Measurements from ENCODE around the gene LSG1. TPM values are rescaled to one million over a fixed set of nuclear protein-coding genes. Genes with fewer than 3 reads are reported as not detected.

LSG1 gene
- total RNA-seq, 1 donor from 2014 or later: 48.9 TPM

DNA sequence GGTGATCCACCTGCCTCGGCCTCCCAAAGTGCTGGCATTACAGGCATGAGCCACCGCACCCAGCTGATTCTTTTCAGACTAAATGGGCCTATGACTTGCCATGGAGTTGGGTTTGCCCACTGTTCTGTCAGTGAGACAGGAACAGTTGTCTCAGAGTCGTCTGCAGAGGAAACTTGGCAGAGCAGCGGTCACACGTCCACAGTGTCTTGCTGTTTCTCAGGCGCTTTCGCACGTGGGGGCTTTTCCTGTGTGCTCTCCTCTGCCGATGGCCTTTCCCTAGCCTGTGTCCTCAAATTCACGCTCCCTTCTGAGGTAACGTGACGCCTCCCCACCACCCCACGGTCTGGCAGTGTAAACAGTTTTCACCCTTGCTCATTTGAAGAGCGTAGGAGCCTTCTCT, 50.0 kb downstream of the LSG1 start:
- H3K36me3 Mint-ChIP-seq: peaks cover 12% of the 10 kb centered on the region
- TF ChIP-seq, protein P1, sequence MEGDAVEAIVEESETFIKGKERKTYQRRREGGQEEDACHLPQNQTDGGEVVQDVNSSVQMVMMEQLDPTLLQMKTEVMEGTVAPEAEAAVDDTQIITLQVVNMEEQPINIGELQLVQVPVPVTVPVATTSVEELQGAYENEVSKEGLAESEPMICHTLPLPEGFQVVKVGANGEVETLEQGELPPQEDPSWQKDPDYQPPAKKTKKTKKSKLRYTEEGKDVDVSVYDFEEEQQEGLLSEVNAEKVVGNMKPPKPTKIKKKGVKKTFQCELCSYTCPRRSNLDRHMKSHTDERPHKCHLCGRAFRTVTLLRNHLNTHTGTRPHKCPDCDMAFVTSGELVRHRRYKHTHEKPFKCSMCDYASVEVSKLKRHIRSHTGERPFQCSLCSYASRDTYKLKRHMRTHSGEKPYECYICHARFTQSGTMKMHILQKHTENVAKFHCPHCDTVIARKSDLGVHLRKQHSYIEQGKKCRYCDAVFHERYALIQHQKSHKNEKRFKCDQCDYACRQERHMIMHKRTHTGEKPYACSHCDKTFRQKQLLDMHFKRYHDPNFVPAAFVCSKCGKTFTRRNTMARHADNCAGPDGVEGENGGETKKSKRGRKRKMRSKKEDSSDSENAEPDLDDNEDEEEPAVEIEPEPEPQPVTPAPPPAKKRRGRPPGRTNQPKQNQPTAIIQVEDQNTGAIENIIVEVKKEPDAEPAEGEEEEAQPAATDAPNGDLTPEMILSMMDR (IDR thresholded peaks at IDR 0.05; ENCODE audit: unreplicated experiment): no peak
- peaks cover 2% of the 10 kb centered on the region for H3K4me1 Mint-ChIP-seq
- H3K4me3 Mint-ChIP-seq: no peak overlapping the region
- no peaks in the 10 kb centered on the region for H3K9me3 Mint-ChIP-seq
- H3K27me3 Mint-ChIP-seq (ENCODE audit: low read depth): no peaks in the 10 kb centered on the region
- no peak for DNase-seq (ENCODE audit: low spot score in 2 of 2, unreplicated experiment in 2 of 2)
- no peak overlapping the region for H3K27ac Mint-ChIP-seq

DNA sequence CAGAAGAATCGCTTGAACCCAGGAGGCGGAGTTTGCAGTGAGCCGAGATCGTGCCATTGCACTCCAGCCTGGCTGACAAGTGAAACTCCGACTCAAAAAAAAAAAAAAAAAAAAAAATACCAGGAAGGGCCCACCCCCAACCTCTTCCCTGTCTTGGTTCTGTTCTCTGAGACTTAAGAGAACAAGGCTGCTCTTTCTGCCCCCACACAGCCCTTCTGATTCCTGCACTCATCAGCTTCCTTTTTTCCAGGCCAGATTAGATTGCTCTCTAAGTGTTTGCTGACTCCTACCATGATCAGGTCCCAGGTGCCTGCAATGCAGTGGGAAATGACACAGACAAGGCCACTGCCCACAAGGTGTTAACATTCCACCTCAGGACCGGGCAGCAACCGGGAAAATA, 51.8 kb downstream of the LSG1 start:
- TF ChIP-seq, protein P1 (IDR thresholded peaks at IDR 0.05; ENCODE audit: unreplicated experiment): no peak
- H3K4me3 Mint-ChIP-seq: no peak overlapping the region
- H3K4me1 Mint-ChIP-seq: peaks cover 2% of the 10 kb centered on the region
- peaks cover 13% of the 10 kb centered on the region for H3K36me3 Mint-ChIP-seq
- H3K9me3 Mint-ChIP-seq: no peaks in the 10 kb centered on the region
- H3K27ac Mint-ChIP-seq: no peak overlapping the region
- DNase-seq (ENCODE audit: low spot score in 2 of 2, unreplicated experiment in 2 of 2): no peak
- H3K27me3 Mint-ChIP-seq (ENCODE audit: low read depth): no peaks in the 10 kb centered on the region

DNA sequence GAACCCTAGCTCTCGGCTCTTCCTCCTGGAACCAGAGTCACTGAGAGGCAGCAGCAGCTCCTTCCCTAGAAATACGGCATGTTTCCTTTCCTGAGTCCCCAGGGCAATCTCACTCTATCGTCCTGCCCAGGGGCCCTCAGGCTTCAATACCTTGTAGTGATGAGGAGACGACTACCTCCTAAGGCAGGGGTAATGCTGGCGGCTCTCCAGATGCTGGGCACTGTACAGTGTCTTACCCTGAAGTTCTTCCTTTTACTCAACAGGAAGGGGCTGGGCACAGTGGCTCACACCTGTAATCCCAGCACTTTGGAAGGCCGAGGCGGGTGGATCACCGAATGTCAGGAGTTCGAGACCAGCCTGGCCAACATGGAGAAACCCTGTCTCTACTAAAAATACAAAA, 52.2 kb downstream of the LSG1 start:
- H3K27me3 Mint-ChIP-seq (ENCODE audit: low read depth): no peaks in the 10 kb centered on the region
- DNase-seq (ENCODE audit: low spot score in 2 of 2, unreplicated experiment in 2 of 2): no peak
- no peak overlapping the region for H3K27ac Mint-ChIP-seq
- peaks cover 10% of the 10 kb centered on the region for H3K36me3 Mint-ChIP-seq
- no peak overlapping the region for H3K4me3 Mint-ChIP-seq
- H3K9me3 Mint-ChIP-seq: no peaks in the 10 kb centered on the region
- peaks cover 2% of the 10 kb centered on the region for H3K4me1 Mint-ChIP-seq
- TF ChIP-seq, protein P1 (IDR thresholded peaks at IDR 0.05; ENCODE audit: unreplicated experiment): no peak

DNA sequence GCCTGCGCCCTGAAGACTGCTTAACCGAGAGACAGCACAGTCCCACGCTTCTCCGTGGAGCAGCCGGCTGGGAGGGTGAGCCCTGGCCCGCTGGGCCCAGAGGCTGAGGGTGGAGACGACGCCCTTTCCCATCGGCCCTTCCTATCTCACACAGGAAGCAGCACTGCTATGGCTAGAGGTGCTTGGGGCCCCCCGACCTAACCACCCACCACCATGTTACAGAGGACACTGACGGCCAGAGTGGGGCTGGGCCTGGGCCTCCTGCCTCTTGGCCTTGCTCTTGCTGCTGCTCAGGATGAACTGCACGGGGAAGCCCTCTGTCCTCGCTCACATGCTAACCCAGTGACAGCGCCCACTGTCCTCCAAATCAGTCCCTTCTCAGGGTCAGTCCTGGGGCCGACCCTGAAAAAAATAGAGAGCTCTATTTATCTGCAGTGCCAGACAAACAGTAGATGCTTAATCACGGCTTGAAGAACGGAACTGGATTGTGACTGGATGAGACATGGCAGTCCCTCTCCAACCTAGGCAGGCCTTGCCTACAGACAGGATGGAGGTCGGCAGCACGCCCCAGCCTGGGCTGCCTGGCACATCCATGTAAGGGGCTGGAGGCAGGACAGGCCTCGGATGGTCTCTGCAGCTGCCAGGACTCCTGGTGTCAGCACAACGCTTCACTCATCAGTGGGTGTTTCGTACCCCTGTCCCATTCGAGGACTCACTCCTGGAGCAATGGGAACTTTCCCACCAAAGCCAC, 53.0 kb downstream of the LSG1 start:
- TF ChIP-seq, protein P1 (IDR thresholded peaks at IDR 0.05; ENCODE audit: unreplicated experiment): no peak
- peaks cover 13% of the 10 kb centered on the region for H3K36me3 Mint-ChIP-seq
- H3K27me3 Mint-ChIP-seq (ENCODE audit: low read depth): no peaks in the 10 kb centered on the region
- H3K9me3 Mint-ChIP-seq: no peaks in the 10 kb centered on the region
- no peak overlapping the region for H3K4me3 Mint-ChIP-seq
- no peak overlapping the region for H3K27ac Mint-ChIP-seq
- no peak for DNase-seq (ENCODE audit: low spot score in 2 of 2, unreplicated experiment in 2 of 2)
- H3K4me1 Mint-ChIP-seq: peaks cover 2% of the 10 kb centered on the region

DNA sequence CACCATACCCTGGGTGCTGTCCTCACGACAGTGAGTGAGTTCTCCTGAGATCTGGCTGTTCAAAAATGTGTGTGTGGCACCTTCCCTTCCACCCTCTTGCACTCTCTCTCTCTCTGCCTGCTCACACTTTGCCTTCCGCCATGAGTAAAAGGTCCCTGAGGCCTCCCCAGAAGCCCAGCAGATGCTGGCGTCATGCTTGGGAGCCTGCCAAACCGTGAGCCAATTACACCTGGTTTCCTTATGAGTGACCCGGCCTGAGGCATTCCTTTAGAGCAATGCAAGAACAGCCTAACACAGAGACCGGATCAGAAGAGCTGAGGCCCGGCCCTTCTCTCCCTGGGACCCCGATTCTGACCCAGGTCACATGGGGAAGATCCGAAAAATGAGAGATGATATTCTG, 54.2 kb downstream of the LSG1 start:
- Mint-ChIP-seq H3K9me3 (no peaks in the 10 kb centered on the region), H3K36me3 (peaks cover 13% of the 10 kb centered on the region), H3K4me3 (no peak overlapping the region), H3K27me3 (ENCODE audit: low read depth) (no peaks in the 10 kb centered on the region), H3K4me1 (peaks cover 2% of the 10 kb centered on the region), H3K27ac (no peak overlapping the region)
- DNase-seq (ENCODE audit: low spot score in 2 of 2, unreplicated experiment in 2 of 2): no peak
- TF ChIP-seq, protein P1 (IDR thresholded peaks at IDR 0.05; ENCODE audit: unreplicated experiment): no peak

All from mesothelial cell of epicardium (in vitro differentiated cells).